SKM-1 treated with dmso at 0.1 percent for 144 hours (cell line): ENCODE results near the gene CNPY3.
A peak's percentile ranks its signal among the peaks of the same experiment; 100 is the strongest.
"Not testable (repeated sequence)": the region's sequence is repeated elsewhere in the genome, so short reads cannot be mapped to it uniquely, and the experiment has no call there.

Source experiments
- DNase-seq: peaks from one replicate; lab custom pipeline; 2025; ENCODE audit not compliant: unreplicated experiment; lab: John Stamatoyannopoulos, UW

The CNPY3 gene

GRCh38 chr6:42914546-42914945, 14.7 kb upstream of the CNPY3 start:
- DNase-seq = no peak

GRCh38 chr6:42915732-42916131, 13.5 kb upstream of the CNPY3 start, which contains the start of gene PTCRA:
Gene PTCRA, plus strand, starts transcription at chr6:42916053. Its CDS starts 17 bp downstream, at chr6:42916070.
- no peak for DNase-seq

GRCh38 chr6:42916288-42916687, 13.0 kb upstream of the CNPY3 start:
- no peak for DNase-seq

- no peak for DNase-seq
Observed at GRCh38 chr6:42921801-42922200, 7.5 kb upstream of the CNPY3 start.

GRCh38 chr6:42923666-42924065, 5.6 kb upstream of the CNPY3 start:
- DNase-seq = peak; percentile 73

GRCh38 chr6:42925248-42925857, 3.9 kb upstream of the CNPY3 start:
- no peak for DNase-seq

GRCh38 chr6:42929821-42930360, 611 bp downstream of the CNPY3 start:
- DNase-seq = peak; percentile 97

GRCh38 chr6:42932412-42932811, 3.1 kb downstream of the CNPY3 start:
- no peak for DNase-seq

- DNase-seq = peak; percentile 95
Observed at GRCh38 chr6:42933205-42933604, 3.9 kb downstream of the CNPY3 start.

- DNase-seq = peak; percentile 68
Observed at GRCh38 chr6:42935322-42935721, 6.0 kb downstream of the CNPY3 start.

GRCh38 chr6:42936398-42936797, 7.1 kb downstream of the CNPY3 start:
- DNase-seq = no peak

- DNase-seq = no peak
Observed at GRCh38 chr6:42937548-42938427, 8.5 kb downstream of the CNPY3 start.

- no peak for DNase-seq
Observed at GRCh38 chr6:42938428-42938796, 9.1 kb downstream of the CNPY3 start.

GRCh38 chr6:42938987-42939809, 9.9 kb downstream of the CNPY3 start:
- DNase-seq = no peak

GRCh38 chr6:42939810-42940167, 10.5 kb downstream of the CNPY3 start:
- DNase-seq = no peak

- DNase-seq = no peak
Observed at GRCh38 chr6:42940493-42941045, 11.3 kb downstream of the CNPY3 start.

GRCh38 chr6:42941356-42941755, 12.1 kb downstream of the CNPY3 start:
- DNase-seq = not testable (repeated sequence)

- DNase-seq = no peak
Observed at GRCh38 chr6:42942444-42942843, 13.2 kb downstream of the CNPY3 start.

GRCh38 chr6:42947950-42948349, 18.7 kb downstream of the CNPY3 start:
- no peak for DNase-seq

GRCh38 chr6:42952389-42952788, 23.1 kb downstream of the CNPY3 start:
- DNase-seq = no peak

GRCh38 chr6:42954405-42954804, 25.1 kb downstream of the CNPY3 start:
- DNase-seq = not testable (repeated sequence)
